GM18526 (cell line): Measurements from ENCODE around the gene SYF2.

Experiments used
- POLR2A ChIP-seq: IDR thresholded peaks from 3 replicates; pipeline ENCODE4 v1.6.1; 2011; ENCODE audit not compliant: insufficient read length; ENCODE audit errors: extremely low read depth

SYF2 gene

GRCh38 chr1:25206201-25206600 lies 26.1 kb downstream of the SYF2 start:
- no peak for TF ChIP-seq POLR2A

DNA sequence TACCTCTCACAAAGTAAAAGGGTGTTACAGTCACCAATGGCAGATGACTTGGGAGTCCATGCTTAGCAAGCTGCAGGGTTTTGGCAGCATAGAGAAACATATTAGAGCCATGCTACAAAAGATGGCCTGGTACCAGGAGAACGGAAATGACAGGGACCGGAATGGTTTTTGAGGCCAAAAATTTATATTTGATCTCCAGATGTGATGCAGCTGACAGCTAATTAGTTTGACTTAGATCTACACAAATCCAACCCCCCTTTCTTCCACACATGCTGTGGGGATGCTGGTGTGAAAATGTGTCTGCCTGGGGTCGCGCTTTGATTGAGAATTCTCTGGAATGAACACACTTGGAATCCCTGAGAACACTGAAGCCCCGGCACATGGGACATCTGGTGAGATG lies 26.5 kb downstream of the SYF2 start:
- TF ChIP-seq POLR2A: no peak

DNA sequence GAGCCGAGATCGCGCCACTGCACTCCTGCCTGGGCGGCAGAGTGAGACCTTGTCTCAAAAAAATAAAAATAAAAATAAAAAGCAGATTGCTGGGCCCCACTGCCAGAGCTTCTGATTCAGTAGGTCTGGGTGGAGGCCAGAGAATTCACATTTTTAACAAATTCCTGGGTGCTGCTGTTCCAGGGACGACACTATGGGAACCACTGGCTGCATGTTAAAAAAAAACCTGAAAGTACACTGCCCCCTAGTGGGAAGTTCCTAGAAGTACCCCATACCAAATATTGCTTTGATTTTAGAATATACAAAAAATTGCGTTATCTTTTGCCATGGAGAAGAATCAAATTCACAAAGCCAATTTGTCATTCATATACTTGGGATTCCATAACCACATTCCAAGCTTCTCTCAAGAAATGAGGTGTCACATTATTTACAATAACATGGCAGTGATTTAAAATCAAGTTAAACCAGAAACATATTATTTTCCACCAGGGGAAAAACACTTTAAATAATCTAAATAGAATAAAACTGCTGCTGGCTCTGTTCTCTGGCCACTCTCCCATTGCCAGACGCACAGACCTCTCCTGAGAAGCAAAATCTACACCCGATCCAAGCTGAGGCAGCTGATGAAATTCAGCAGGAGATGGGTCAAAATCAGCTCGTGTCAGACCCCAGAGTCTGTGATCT lies 27.4 kb downstream of the SYF2 start:
- TF ChIP-seq POLR2A: no peak

DNA sequence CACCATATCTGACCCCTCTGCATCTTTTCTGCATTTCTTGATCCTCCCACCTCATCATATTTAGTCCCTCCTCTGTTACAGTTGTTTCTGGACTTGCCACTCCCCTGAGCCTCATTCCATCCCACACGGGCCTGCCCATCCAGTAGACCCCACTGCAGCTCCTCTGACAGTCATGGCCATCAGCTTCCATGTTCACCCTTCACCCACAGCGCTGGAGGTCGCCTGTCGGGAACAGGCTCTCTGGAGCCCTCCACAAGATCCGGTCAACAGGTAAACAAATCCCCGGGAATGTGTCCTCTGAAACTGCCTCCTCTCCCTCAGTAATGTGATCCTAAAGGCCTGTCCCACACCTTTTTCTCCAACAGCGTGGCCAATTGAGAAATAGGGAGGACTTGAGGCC lies 31.3 kb downstream of the SYF2 start:
- no peak for TF ChIP-seq POLR2A

- no peak for TF ChIP-seq POLR2A
Measured at GRCh38 chr1:25199819-25200620, 32.3 kb downstream of the SYF2 start.

DNA sequence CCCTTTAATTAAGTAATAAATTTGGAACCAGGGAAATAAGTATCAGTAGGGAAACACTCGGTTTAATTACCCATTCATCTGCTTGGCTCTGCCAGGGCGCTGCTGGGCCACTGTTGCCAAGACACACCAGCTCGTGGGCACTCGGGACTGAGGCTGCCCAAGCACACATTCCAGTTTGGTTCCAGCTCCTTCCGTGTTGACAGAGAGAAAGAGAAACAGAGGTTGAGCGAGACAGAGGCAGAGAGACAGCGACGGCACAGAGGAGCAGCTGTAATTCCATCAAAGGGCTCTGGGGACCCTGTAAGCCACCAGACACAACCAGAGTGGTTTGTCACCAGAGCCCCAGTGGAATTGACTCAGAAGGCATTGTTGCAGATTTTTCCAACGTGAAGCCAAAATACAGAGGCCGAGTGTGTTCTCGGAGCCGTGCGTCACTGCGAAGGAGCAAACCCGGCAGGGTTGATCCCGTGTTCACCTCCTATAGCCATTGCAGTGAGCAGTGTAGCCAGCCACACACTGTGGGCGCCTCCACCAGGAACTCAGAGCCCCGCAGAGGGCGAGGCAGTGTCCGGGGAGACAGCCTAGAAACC lies 33.5 kb downstream of the SYF2 start:
- TF ChIP-seq POLR2A: no peak

DNA sequence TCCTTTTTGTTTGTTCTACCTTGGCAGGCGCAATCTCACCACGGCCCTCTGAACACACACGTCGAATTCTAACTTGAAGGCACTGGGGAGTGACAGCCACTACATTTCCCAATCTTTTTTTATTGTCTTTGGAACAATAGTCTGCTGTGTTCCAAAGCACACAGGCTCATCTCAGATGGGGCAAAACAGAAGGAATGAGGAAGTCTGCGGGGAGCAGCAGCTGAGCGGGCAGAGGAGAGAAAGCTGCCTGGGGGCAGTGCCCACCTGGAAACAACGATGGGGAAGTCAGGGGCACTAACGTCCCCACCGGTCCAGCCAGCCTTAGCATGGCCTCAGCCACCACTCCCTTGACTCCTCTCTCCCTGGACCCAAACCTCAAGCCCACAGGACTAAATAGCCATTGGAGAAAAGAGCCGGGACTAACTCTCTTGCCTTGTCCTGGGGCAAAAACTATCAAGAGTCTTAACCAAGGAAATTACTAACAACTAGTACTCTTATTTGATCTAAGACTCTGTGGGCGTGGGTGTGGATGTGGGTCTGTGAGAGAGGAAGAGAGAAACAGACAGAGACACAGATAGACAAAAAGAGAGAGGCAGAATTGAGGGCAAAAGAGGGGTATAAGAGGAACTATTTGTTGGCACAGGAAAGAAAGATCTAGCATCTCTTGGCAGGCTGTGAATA lies 34.2 kb downstream of the SYF2 start:
- TF ChIP-seq POLR2A: no peak

DNA sequence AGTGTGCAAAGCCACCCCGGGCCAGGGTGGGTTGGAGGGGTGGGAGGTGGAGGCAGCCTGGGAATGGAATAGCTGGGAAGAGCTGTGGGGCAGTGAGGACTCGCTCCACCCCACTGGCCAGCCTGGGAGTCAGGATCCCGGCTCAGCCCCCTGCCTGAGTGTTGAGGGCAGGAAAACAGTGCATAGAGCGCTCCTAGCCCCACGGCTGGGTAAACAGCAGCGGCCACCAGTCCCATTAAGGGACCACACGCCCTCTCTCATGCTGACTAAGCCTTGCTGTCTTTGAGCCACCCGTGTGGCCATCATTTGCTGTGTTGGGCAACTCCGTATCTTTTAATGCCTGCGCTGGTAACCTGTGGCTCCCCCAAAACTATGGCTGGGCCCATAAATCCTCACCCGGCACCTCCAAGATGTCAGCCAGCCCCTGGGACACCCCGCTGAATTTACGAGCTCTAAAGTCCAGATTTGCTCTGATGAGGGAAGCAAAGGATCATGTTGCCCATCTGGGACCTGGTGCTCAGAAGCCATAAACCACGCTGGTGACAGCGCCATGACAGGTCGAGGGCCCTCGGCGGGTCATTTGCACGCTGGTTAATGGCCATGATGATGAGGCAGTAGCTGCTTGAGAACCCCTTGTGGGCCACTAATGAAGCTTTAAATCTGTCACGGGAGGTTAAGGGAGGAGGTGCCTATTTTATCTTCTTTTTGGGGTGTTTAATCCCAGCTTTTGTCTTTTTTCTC lies 34.9 kb downstream of the SYF2 start:
- no peak for TF ChIP-seq POLR2A

DNA sequence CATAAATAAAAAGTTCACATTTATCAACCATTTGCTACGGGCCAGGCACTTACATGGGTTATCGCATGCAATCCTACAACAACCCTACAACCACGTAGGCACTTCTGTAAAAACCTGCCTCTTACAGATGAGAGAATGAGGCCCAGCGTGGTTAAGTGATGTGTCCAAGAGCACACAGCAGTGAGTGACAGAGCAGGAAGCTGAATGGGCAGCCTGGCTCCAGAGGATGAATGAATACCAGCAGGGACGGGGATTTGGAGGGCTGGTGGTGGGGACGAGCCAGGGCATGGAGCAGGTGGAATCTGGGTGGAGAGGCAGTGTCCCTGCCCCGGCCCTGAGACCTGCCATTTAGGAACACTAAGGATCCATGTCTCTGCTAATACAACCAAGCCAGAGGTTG lies 35.5 kb downstream of the SYF2 start:
- no peak for TF ChIP-seq POLR2A

- TF ChIP-seq POLR2A: no peak
Measured at GRCh38 chr1:25195835-25196234, 36.5 kb downstream of the SYF2 start.

DNA sequence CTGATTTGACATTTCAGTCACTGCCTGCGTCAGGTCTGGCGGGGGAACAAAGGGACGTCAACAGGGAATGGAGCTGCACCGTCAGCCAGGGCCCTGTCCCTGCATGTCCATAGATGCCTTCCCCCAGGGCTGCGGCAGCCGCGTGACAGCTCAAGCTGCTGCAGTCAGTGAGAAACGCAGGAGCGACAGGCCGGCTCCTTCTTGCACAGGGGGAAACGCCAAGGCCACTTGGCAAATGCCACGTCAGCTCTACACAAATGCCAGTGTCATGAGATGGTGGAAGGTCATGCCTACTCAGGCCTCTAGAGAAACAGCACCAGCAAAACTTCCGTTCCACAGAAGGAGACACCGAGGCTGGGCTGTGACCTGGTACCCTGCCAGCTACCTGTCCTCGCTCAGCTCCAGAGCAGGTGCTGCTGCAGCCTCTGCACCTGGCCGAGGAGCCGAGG lies 37.7 kb downstream of the SYF2 start:
- TF ChIP-seq POLR2A: no peak

- TF ChIP-seq POLR2A: no peak
Measured at GRCh38 chr1:25194054-25194453, 38.2 kb downstream of the SYF2 start.

- TF ChIP-seq POLR2A: no peak
Measured at GRCh38 chr1:25193229-25193628, 39.1 kb downstream of the SYF2 start.

DNA sequence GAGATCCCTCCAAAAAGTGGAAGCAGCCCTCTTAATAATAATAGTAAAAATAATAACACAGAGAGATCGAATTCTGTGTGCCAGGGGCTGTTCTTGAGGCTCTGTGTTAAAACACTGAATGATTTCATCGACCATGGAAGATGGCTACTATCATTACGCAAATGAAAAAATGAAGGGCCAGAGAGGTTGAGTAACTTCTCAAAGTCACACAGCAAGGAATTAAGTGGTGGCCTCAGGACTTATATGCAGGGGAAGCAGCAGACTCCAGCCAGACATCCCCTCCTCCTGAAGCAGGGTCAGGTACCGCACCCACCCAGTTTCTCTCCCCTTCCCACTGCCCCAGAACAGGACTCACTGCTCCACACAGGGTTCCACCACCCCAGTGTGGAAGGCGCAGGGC lies 40.1 kb downstream of the SYF2 start:
- TF ChIP-seq POLR2A: no peak

DNA sequence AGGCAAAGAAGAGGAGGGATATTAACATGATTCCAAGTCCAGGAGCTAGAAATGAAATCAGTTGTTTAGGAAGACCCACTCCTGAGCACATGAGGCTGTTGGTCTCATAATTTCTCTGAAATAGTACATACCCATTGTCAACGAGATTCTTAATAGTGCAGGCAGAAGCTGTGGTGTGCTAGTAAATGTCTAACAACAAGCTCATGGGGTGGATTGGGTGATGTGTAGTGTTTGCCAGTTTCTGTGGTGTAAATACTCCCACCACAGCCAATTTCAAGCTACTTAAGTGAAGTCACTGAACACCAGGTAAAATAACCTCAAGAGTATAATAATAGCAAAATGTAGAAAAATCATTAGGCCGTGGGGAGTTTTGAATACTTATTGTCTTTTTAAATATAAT lies 42.0 kb downstream of the SYF2 start:
- no peak for TF ChIP-seq POLR2A
